ENCODE data around the gene FANCF.
"Not testable (repeated sequence)": the region's sequence is repeated elsewhere in the genome, so short reads cannot be mapped to it uniquely, and the experiment has no call there.

Gene FANCF

GRCh38 chr11:22625448-22626287 is at the start of gene FANCF:
TSS of gene FANCF (minus strand) at chr11:22625823. CDS start at chr11:22625810, 13 bp downstream.
- DNase-seq: peak; percentile 90

GRCh38 chr11:22674470-22675439 is 49.1 kb upstream of the FANCF start:
- DNase-seq: no peak

- no peak for DNase-seq
Measured at GRCh38 chr11:22671751-22672150, 46.1 kb upstream of the FANCF start.

GRCh38 chr11:22670830-22671229 is 45.2 kb upstream of the FANCF start:
- no peak for DNase-seq

GRCh38 chr11:22669368-22669767 is 43.7 kb upstream of the FANCF start:
- no peak for DNase-seq

GRCh38 chr11:22668005-22668796 is 42.6 kb upstream of the FANCF start:
- no peak for DNase-seq

- DNase-seq: peak; percentile 24
Measured at GRCh38 chr11:22666688-22667439, 41.2 kb upstream of the FANCF start.

GRCh38 chr11:22666325-22666687 is 40.7 kb upstream of the FANCF start, which contains the start of gene GAS2:
TSS of gene GAS2 (plus strand) at chr11:22666611. CDS start at chr11:22674870, 8,259 bp downstream.
- no peak for DNase-seq

- no peak for DNase-seq
Measured at GRCh38 chr11:22659783-22660182, 34.2 kb upstream of the FANCF start.

GRCh38 chr11:22657101-22657694 is 31.6 kb upstream of the FANCF start:
- no peak for DNase-seq

GRCh38 chr11:22656130-22656529 is 30.5 kb upstream of the FANCF start:
- DNase-seq: no peak

- DNase-seq: not testable (repeated sequence)
Measured at GRCh38 chr11:22652346-22652745, 26.7 kb upstream of the FANCF start.

GRCh38 chr11:22641559-22641958 is 15.9 kb upstream of the FANCF start:
- DNase-seq: no peak

- no peak for DNase-seq
Measured at GRCh38 chr11:22640862-22641261, 15.2 kb upstream of the FANCF start.

- DNase-seq: no peak
Measured at GRCh38 chr11:22635689-22636088, 10.1 kb upstream of the FANCF start.

- no peak for DNase-seq
Measured at GRCh38 chr11:22634897-22635629, 9.4 kb upstream of the FANCF start.

- no peak for DNase-seq
Measured at GRCh38 chr11:22633354-22633902, 7.8 kb upstream of the FANCF start.

- no peak for DNase-seq
Measured at GRCh38 chr11:22627421-22627820, 1.8 kb upstream of the FANCF start.

GRCh38 chr11:22626573-22627239 is 1.1 kb upstream of the FANCF start:
- no peak for DNase-seq

Measured in activated CD8-positive, alpha-beta memory T cell treated with anti-CD3 and anti-CD28 coated beads, Interleukin-2, amount 50 U/mL, for 4 hours (primary cell).